Fibroblast of lung (primary cell): Measurements from ENCODE around the gene ZNF710. TPM values are rescaled to one million over a fixed set of nuclear protein-coding genes. Genes with fewer than 3 reads are reported as not detected.

Experiments
- DNase-seq, 2 donors: peaks; one replicate each; pipeline versions ENCODE4 v3.0.0 to v3.0.0-alpha.2; 2010; ENCODE audit warnings: low read depth in 2 of 2
- H2AFZ ChIP-seq: 2 replicates; pipeline ENCODE4 v1.5.1; 2012; ENCODE audit warnings: low read length, control low read depth, inconsistent platforms
- H3K27ac ChIP-seq: 2 replicates; pipeline ENCODE4 v1.5.1; 2011; ENCODE audit warnings: low read length, control low read depth; ENCODE audit not compliant: insufficient read depth
- H3K27me3 ChIP-seq: 2 replicates; pipeline ENCODE4 v1.5.1; 2011; ENCODE audit warnings: mild to moderate bottlenecking, low read length; ENCODE audit not compliant: control insufficient read depth, insufficient read depth
- H3K36me3 ChIP-seq: 2 replicates; pipeline ENCODE4 v1.5.1; 2011; ENCODE audit warnings: low read length; ENCODE audit not compliant: control insufficient read depth, insufficient read depth
- H3K4me1 ChIP-seq: 2 replicates; pipeline ENCODE4 v1.5.1; 2011; ENCODE audit warnings: low read length; ENCODE audit not compliant: control insufficient read depth, insufficient read depth; ENCODE audit errors: extremely low read depth
- H3K4me2 ChIP-seq: 2 replicates; pipeline ENCODE4 v1.5.1; 2011; ENCODE audit warnings: low read length, control low read depth; ENCODE audit not compliant: insufficient read depth; ENCODE audit errors: extremely low read depth
- H3K4me3 ChIP-seq, 4 experiments: fragments of 200-600 bp in 1 of 4; sonication (generic) in 1 of 4; replicated peaks in 1 of 4; 2 replicates each; pipeline ENCODE4 v1.5.1; 2011 to 2016; ENCODE audit warnings: low read length in 4 of 4, low read depth in 3 of 4, mild to moderate bottlenecking in 3 of 4, control low read depth in 2 of 4, inconsistent platforms in 1 of 4, mixed read lengths in 1 of 4; ENCODE audit not compliant: insufficient read depth in 1 of 4; ENCODE audit errors: control extremely low read depth in 1 of 4
- H3K79me2 ChIP-seq: 2 replicates; pipeline ENCODE4 v1.5.1; 2012; ENCODE audit warnings: mild to moderate bottlenecking, low read length, inconsistent platforms; ENCODE audit not compliant: control insufficient read depth, insufficient read depth
- H3K9ac ChIP-seq: 2 replicates; pipeline ENCODE4 v1.5.1; 2011; ENCODE audit warnings: mild to moderate bottlenecking, low read length, control low read depth; ENCODE audit not compliant: insufficient read depth
- H3K9me3 ChIP-seq: 2 replicates; pipeline ENCODE4 v1.5.1; 2012; ENCODE audit warnings: low read depth, low read length; ENCODE audit not compliant: control insufficient read depth, insufficient read depth
- H4K20me1 ChIP-seq: 2 replicates; pipeline ENCODE4 v1.5.1; 2011; ENCODE audit warnings: low read length; ENCODE audit not compliant: control insufficient read depth, insufficient read depth; ENCODE audit errors: extremely low read depth
- CTCF ChIP-seq, 2 donors: IDR thresholded peaks in 1 of 2; conservative IDR thresholded peaks in 1 of 2; 1 replicate in 1 of 2; 2 replicates in 1 of 2; pipeline ENCODE4 v1.5.1; 2011 to 2012; ENCODE audit warnings: low read length in 2 of 2, control low read depth in 1 of 2, inconsistent platforms in 1 of 2, low read depth in 1 of 2, mild to moderate bottlenecking in 1 of 2
- EZH2 ChIP-seq: IDR thresholded peaks from 2 replicates; pipeline ENCODE4 v1.5.1; 2012; ENCODE audit warnings: low read length, control low read depth, mild to moderate bottlenecking; ENCODE audit errors: missing control alignments
- polyA plus RNA-seq, 2 donors: library from polyadenylated mRNA; depleted of rRNA in 1 of 2; stranded (reverse) in 1 of 2; unstranded in 1 of 2; fragments of >200 nt; gene quantifications; 2 replicates each; pipeline ENCODE4 v1.2.1, GENCODE V29; 2011 to 2012; ENCODE audit warnings: missing spikeins in 1 of 2
- total RNA-seq: library from RNA; depleted of rRNA; stranded (reverse); fragments of >200 nt; gene quantifications from 2 replicates; pipeline ENCODE4 v1.2.1, GENCODE V29; 2014

The ZNF710 gene
- total and polyA plus RNA-seq, 2 donors (not counting 1 experiment from before 2014, with no cell fraction given): 2.1 to 9.4 TPM

GRCh38 chr15:90056529-90056928, 55.4 kb downstream of the ZNF710 start:
- Histone ChIP-seq H3K4me3 (no peak overlapping the region), H3K4me2 (no peak overlapping the region)

GRCh38 chr15:90058308-90058707, 57.2 kb downstream of the ZNF710 start:
- no peak overlapping the region for H3K9ac ChIP-seq
- H3K27me3 ChIP-seq: no peaks in the 10 kb centered on the region
- no peaks in the 10 kb centered on the region for H3K36me3 ChIP-seq
- DNase-seq: no peak
- no peak overlapping the region for H3K4me3 ChIP-seq
- H3K27ac ChIP-seq: no peak overlapping the region
- no peaks in the 10 kb centered on the region for H3K4me1 ChIP-seq
- H4K20me1 ChIP-seq: no peaks in the 10 kb centered on the region
- no peaks in the 10 kb centered on the region for H3K79me2 ChIP-seq
- H3K9me3 ChIP-seq: no peaks in the 10 kb centered on the region
- no peak overlapping the region for H2AFZ ChIP-seq
- TF ChIP-seq CTCF (conservative IDR thresholded peaks at IDR 0.05 in 1 of 2, IDR thresholded peaks at IDR 0.05 in 1 of 2; ENCODE audit: low read depth in 1 of 2, low read length in 2 of 2): no peak
- TF ChIP-seq EZH2: no peak
- H3K4me2 ChIP-seq: no peak overlapping the region

More at GRCh38 chr15:90056529-90056928, 55.4 kb downstream of the ZNF710 start:
- TF ChIP-seq CTCF (conservative IDR thresholded peaks at IDR 0.05 in 1 of 2, IDR thresholded peaks at IDR 0.05 in 1 of 2; ENCODE audit: low read depth in 1 of 2, low read length in 2 of 2) (no peak), EZH2 (no peak)
- no peak overlapping the region for H2AFZ ChIP-seq
- no peaks in the 10 kb centered on the region for H3K36me3 ChIP-seq
- no peak for DNase-seq
- no peaks in the 10 kb centered on the region for H3K4me1 ChIP-seq
- no peaks in the 10 kb centered on the region for H4K20me1 ChIP-seq
- H3K9me3 ChIP-seq: no peaks in the 10 kb centered on the region
- no peak overlapping the region for H3K27ac ChIP-seq
- H3K79me2 ChIP-seq: peaks cover 2% of the 10 kb centered on the region
- no peaks in the 10 kb centered on the region for H3K27me3 ChIP-seq
- H3K9ac ChIP-seq: no peak overlapping the region

- Histone ChIP-seq H3K4me3 (no peak overlapping the region), H3K79me2 (no peaks in the 10 kb centered on the region), H3K9me3 (no peaks in the 10 kb centered on the region), H2AFZ (no peak overlapping the region), H3K27me3 (no peaks in the 10 kb centered on the region), H3K27ac (no peak overlapping the region), H3K4me1 (no peaks in the 10 kb centered on the region), H3K36me3 (no peaks in the 10 kb centered on the region), H4K20me1 (no peaks in the 10 kb centered on the region), H3K4me2 (no peak overlapping the region), H3K9ac (no peak overlapping the region)
- DNase-seq: no peak
- no peak for TF ChIP-seq CTCF (conservative IDR thresholded peaks at IDR 0.05 in 1 of 2, IDR thresholded peaks at IDR 0.05 in 1 of 2; ENCODE audit: low read depth in 1 of 2, low read length in 2 of 2)
- TF ChIP-seq EZH2: no peak
Measured at GRCh38 chr15:90058775-90059174, 57.7 kb downstream of the ZNF710 start.
